CD4-positive, alpha-beta T cell treated with Interleukin-15 for 4 hours (primary cell): Measurements from ENCODE around the gene PTGIS.

Experiments used
- DNase-seq: peaks from one replicate; pipeline ENCODE4 v3.0.0-alpha.2; 2020; ENCODE audit warnings: low spot score

Gene PTGIS

GRCh38 chr20:49595811-49596561 lies 28.0 kb upstream of the PTGIS start:
- peak; percentile 51 for DNase-seq

DNA sequence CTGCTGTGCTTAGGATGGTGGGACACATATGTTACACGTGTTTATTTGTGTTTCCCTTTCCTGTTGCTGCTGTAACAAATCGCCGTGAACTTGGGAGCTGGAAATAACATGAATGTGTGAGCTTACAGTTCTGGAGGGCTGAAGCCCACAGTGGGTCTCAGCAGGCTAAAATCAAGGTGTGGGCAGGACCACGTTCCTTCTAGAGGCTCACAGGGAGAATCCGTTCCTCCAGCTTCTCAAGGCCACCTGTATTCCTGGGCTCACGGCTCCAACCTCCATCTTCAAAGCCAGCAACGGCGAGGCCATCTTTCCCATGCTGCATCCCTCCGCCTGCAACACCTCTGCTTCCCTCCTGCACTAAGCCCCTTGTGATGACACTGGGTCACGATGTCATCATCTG lies 27.4 kb upstream of the PTGIS start:
- no peak for DNase-seq

DNA sequence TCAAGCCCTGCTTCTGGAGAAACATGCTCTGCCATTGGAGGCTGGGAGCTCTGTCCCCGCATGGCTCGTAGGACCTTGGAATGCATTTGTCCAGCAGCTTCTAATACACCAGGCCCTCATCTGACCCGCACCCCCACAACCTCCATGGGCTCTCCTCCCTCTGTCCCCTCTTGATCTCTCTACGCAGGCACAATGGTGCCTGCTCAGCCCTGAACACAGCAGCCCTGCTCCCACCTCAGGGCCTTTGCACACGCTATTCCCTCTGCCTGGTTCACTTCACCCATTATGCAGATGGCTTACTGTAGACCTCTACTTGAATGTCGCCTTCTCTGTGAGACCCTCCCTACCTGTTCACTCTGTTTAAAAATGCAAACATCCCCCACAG lies 27.0 kb upstream of the PTGIS start:
- no peak for DNase-seq

DNA sequence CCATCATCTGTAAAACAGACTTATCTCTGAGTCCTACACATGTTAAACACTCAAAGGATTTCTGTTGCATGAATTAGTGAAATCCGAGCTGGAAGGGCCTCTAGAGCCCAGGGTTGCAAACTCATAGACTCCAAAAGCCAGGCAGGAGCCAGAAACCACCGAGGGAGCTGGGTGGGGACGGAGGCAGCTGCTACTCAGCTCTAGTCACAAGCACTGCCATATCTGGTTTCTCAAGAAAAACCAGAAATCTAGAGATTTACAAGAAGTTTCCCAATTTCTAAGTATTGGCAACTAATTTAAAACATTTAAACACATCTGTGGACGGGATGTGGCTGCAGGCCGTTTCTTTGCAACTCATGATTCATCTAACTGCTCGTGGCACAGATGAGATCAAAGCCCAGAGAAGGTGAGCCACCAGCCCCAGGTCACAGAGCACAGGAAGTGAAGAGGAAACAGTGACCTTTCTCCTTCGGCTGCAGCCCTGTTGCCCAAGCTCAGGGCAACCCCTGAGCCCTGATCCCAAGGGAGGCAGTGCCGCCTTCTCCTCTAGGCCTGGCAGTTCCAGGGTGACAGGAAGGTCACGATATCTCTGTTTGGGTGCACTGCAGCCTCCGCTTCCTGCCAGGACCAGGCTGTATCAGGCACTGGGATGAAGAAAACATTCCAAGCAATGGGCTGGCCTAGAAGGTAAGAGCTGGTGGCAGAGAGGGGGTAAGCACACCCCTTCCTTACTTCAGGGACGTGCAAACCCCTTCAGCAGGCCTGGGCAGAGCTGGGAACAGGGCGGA lies 26.4 kb upstream of the PTGIS start:
- peak; percentile 78 for DNase-seq

DNA sequence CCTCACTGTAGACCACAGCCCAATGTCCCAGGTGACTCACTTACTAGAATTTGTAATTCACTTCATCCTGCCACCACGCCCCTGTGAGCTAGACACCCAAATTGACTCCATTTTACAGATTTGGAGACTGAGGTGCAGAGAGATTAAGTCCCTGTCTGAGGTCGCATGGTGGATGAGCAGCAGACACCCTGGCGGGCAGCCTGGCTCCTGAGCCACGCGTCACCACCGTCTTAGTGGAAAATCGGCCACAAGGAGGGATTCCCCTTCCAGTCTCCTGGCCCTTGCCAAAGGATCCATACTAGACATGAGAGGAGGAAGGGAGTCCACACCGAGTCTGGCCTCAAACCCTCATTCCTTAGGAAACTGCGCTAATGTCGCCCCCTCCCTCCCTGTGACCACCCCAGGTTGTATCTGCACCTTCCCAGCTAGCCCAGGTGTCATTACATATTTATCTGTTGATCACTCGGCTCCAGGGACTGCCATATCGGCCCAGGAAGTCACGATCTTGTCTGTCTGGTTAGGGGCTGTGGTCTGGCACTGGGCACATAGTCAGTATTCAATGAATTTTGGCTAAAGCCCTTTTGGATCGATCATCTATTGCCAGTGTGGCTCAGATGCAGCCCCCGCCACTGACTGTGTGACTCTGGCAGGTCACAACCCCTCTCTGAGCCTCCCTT lies 25.7 kb upstream of the PTGIS start:
- DNase-seq: peak; percentile 35

DNA sequence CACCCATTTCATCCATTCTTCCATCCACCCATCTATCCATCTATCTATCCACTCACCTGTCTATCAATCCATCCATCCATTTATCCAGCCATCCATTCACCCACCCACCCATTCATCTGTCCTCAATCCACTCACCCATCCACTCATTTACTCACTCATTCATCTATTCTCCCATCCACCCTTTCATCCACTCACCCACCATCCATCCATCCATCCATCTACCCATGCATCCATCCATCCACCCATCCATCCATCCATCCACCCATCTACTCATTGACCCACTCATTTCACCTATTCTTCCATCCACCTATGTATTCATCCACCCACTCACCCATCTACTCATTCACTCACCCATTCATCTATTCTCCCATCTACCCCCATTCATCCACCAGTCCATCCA lies 24.2 kb upstream of the PTGIS start:
- no peak for DNase-seq

DNA sequence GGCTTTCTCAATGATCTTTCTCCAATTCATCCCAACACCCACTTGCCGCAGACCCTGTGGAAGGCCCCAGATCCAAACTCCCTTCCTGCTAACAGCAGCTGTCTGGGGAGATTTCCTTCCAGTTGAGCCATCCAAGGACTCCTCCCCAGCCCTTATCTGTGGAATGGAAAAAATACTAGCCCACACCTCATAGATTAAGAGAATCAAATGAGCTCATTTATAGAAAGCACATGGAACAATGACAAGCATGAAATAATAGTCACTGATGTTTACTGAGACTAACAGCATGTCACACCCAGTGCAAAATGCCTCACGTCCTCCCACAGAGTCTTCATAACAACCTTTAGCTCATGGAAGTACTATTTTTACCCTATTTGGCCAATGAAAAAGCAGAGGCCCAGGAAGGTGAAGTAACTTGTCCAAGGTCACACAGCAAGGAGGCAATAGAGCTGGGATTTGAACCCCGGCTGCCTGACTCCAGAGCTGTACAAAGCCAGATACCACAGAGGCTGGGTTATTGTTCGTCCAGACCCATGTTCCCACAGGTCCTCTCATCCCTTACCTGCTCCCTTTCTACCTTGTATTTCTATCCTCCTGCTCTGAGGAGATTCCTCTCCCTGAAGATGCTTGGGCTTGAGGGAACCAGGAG lies 23.4 kb upstream of the PTGIS start:
- no peak for DNase-seq

DNA sequence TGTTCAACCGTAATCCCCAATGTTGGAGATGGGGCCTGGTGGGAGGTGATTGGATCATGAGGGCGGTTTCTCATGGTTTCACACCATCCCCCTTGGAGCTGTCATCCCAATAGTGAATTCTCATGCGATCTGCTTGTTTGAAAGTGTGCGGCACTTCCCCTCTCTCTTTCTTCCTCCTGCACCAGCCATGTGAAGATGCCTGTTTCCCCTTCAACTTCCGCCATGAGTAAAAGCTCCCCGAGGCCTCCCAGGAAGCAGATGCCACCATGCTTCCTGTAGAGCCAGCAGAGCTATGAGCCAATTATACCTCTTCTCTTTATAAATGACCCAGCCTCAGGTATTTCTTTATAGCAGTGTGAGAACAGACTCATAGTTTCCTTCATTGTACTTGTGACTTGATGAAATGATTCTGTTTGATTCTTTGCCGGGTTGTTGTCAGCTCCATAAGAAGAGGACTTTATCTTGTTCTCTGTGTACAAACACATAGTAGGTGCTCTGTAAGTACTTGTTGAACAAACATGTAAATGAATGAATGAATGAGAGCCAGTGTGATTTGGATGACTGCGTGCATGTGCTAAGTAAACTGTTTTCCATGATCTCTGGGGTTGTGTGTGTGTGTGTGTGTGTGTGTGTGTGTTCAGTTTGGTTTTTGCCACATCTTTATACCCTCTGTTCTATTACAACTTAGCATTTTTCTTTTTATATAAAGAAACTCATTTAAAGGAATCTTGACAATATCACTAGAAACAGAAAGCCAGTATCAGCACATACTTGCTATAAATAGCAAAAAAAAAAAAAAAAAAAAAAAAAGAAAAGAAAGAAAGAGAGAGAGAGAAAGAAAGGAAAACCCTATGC lies 22.5 kb upstream of the PTGIS start:
- no peak for DNase-seq

- DNase-seq: no peak
Observed at GRCh38 chr20:49589747-49590146, 21.8 kb upstream of the PTGIS start.

- no peak for DNase-seq
Observed at GRCh38 chr20:49587111-49587570, 19.2 kb upstream of the PTGIS start.

GRCh38 chr20:49585585-49586245 lies 17.8 kb upstream of the PTGIS start:
- DNase-seq: no peak

DNA sequence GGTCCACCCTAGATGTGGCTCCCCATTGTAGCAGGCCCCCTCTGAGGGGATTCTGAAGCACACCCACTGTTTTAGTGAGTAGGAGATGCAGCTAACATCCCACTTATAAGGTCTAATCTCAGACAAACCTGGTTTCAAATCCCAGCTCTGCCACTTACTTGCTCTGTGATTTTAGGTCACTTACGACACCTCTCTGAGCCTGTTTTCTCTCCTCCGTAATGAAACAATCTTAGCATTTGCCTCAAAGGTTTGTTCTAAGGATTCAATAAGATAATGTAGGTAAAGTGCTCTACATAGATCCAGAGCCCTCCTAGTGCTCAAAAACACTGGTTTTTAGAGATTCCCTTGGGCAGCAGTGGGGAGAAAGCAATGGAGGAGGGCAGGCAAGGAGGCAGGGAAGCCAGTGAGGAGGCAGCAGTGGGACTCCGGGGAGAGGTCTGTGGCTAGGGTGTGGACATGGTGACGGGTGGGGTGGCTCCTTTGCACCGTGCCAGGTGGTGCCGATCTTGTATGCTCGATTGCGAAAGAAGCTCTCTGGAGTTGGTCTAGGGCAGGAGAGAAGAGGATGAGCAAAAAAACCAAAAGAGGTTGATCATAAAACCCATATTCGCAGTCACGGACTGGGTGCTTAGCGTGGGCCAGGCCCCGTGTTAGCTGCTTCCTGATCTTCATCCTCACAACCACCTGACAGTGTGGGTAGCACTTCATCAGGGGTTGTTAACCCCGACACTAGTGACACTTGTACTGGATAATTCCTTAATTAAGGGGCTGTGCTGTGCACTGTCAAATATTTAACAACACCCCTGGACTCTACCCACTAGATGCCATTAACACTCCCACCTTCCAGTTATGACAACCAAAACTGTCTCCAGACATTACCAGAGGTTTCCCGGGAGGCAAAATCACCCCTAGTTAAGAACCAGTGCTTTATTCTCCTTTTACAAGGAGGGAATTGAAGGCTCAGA lies 16.8 kb upstream of the PTGIS start:
- DNase-seq: no peak

- DNase-seq: no peak
Observed at GRCh38 chr20:49583669-49584417, 15.9 kb upstream of the PTGIS start.

DNA sequence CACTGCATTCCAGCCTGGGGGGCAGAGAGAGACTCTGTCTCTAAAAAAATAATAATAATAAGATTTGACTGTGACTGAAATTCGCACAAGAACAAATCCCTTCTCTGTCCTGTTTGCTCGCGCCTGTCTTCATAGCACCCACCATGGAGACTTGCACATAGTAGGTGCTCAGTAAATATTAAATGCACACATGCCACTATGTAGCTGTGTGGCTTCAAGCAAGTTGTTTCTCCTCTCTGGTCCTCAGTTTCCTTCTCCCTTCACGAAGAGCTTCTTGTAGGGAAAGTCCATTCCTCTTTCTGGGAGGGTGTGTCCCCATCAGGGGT lies 15.4 kb upstream of the PTGIS start:
- DNase-seq: no peak

GRCh38 chr20:49582413-49583334 lies 14.7 kb upstream of the PTGIS start:
- no peak for DNase-seq

DNA sequence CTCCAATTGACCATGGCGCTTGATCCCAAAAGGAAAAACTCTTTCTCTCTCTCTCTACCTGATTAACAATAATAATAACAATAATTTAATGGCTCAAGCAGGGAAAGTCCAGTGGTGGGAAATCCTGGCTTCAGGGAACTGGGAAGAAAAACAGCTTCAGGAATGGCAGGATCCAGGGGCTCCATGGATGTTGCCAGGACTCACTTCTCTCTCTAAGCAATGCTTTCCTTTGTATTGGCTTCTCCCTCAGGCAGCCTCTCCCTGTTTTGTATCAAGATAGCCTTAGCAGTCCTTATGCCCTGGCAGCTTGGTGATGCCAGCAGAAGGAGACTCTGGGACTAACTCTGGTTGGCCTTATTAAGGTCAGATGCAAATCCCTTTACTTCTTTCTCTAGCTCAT lies 13.5 kb upstream of the PTGIS start:
- no peak for DNase-seq

DNA sequence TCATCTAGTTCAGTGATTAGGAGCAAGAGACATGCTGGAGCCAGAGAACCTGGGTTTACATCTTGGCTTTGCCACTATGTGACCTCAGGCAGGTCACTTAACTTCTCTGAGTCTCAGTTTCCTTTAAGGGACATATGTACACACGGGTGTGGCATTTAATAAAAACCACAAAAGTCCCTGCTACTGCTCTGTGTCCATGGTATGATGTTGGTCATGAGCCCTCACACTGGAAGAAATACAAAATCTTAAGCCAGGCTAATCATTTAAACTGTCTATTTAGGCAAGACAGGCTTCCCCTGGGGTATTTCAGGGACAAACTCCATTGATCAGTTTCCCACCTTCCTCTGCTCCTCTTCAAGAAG lies 12.9 kb upstream of the PTGIS start:
- no peak for DNase-seq
